Activated CD4-positive, alpha-beta T cell treated with anti-CD3 and anti-CD28 coated beads, Interleukin-2, amount 50 U/mL, for 24 hours (primary cell): Measurements from ENCODE around the gene MYH9.

Experiments used
- DNase-seq, 2 donors: peaks; one replicate each; pipeline ENCODE4 v3.0.0-alpha.2; 2020; ENCODE audit warnings: low read depth in 1 of 2, low spot score in 1 of 2

MYH9 gene

DNA sequence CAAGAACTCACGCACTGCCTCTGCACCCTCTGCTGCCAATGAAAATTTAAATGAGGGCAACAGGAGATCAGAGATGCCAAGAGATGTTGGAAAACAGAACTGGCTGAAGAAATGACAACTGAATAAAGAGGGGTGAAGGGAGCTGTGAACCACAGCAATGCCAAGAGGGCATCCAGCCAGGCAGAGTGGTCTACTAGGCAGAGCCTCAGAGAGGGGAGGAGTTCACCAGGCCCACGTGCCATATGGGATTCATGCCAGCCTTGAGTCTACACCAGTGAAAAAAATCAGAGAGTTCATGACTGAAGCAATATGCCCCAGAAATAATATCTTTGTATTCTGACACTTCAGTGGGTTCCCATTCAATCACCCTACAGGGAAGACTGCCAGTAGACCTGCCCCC is 152.8 kb downstream of the MYH9 start:
- no peak for DNase-seq

GRCh38 chr22:36234213-36234612 is 153.6 kb downstream of the MYH9 start:
- no peak for DNase-seq

- no peak for DNase-seq
These were observed 154.0 kb downstream of the MYH9 start for GRCh38 chr22:36233796-36234195.

- no peak for DNase-seq
These were observed 154.9 kb downstream of the MYH9 start for GRCh38 chr22:36232715-36233401.
